ENCODE measurements around the gene INTS7. TPM values are rescaled to one million over a fixed set of nuclear protein-coding genes. Genes with fewer than 3 reads are reported as not detected.
"Not testable (repeated sequence)": the region's sequence is repeated elsewhere in the genome, so short reads cannot be mapped to it uniquely, and the experiment has no call there.

The INTS7 gene
- total RNA-seq, 2 donors from 2014 or later: 11.0 to 18.5 TPM

GRCh38 chr1:211923095-211923494, 112.3 kb downstream of the INTS7 start:
- no peak for TF ChIP-seq CTCF (IDR thresholded peaks at IDR 0.05)
- Histone ChIP-seq H3K9me3 (no peaks in the 10 kb centered on the region), H3K4me3 (no peak overlapping the region), H3K4me1 (peaks cover 4% of the 10 kb centered on the region), H3K27me3 (no peaks in the 10 kb centered on the region), H3K27ac (no peak overlapping the region), H3K36me3 (no peaks in the 10 kb centered on the region), H3K9ac (ENCODE audit: low read depth in 2 of 2, low read length in 2 of 2) (no peak overlapping the region)
- DNase-seq: no peak
- intact Hi-C loops (cut with DNase I): no loop called here

GRCh38 chr1:211921579-211922095, 113.7 kb downstream of the INTS7 start:
- DNase-seq: no peak
- intact Hi-C loops (cut with DNase I): no loop called here
- no peak overlapping the region for H3K4me3 ChIP-seq
- no peak overlapping the region for H3K27ac ChIP-seq
- H3K4me1 ChIP-seq: peaks cover 7% of the 10 kb centered on the region
- H3K27me3 ChIP-seq: no peaks in the 10 kb centered on the region
- H3K9ac ChIP-seq (ENCODE audit: low read depth in 2 of 2, low read length in 2 of 2): no peak overlapping the region
- no peak for TF ChIP-seq CTCF (IDR thresholded peaks at IDR 0.05)
- H3K36me3 ChIP-seq: no peaks in the 10 kb centered on the region
- H3K9me3 ChIP-seq: no peaks in the 10 kb centered on the region

GRCh38 chr1:211920602-211921226, 114.6 kb downstream of the INTS7 start:
- no peak overlapping the region for H3K9ac ChIP-seq (ENCODE audit: low read depth in 2 of 2, low read length in 2 of 2)
- no peaks in the 10 kb centered on the region for H3K27me3 ChIP-seq
- H3K36me3 ChIP-seq: no peaks in the 10 kb centered on the region
- intact Hi-C loops (cut with DNase I): no loop called here
- DNase-seq: no peak
- H3K4me3 ChIP-seq: no peak overlapping the region
- no peak for TF ChIP-seq CTCF (IDR thresholded peaks at IDR 0.05)
- H3K9me3 ChIP-seq: no peaks in the 10 kb centered on the region
- H3K4me1 ChIP-seq: peaks cover 7% of the 10 kb centered on the region
- no peak overlapping the region for H3K27ac ChIP-seq

- no peak for TF ChIP-seq CTCF (IDR thresholded peaks at IDR 0.05)
- peak; percentile 60 for DNase-seq
- Histone ChIP-seq H3K36me3 (no peaks in the 10 kb centered on the region), H3K27ac (no peak overlapping the region), H3K4me3 (no peak overlapping the region), H3K27me3 (no peaks in the 10 kb centered on the region), H3K9me3 (no peaks in the 10 kb centered on the region), H3K4me1 (peaks cover 7% of the 10 kb centered on the region), H3K9ac (ENCODE audit: low read depth in 2 of 2, low read length in 2 of 2) (no peak overlapping the region)
- intact Hi-C loops (cut with DNase I): no loop called here
These were observed 115.2 kb downstream of the INTS7 start for GRCh38 chr1:211920141-211920572.

GRCh38 chr1:211918843-211919414, 116.4 kb downstream of the INTS7 start:
- no peak for TF ChIP-seq CTCF (IDR thresholded peaks at IDR 0.05)
- intact Hi-C loops (cut with DNase I): no loop called here
- H3K27ac ChIP-seq: no peak overlapping the region
- H3K27me3 ChIP-seq: no peaks in the 10 kb centered on the region
- H3K9ac ChIP-seq (ENCODE audit: low read depth in 2 of 2, low read length in 2 of 2): no peak overlapping the region
- H3K4me1 ChIP-seq: peaks cover 7% of the 10 kb centered on the region
- DNase-seq: no peak
- H3K36me3 ChIP-seq: no peaks in the 10 kb centered on the region
- H3K9me3 ChIP-seq: no peaks in the 10 kb centered on the region
- H3K4me3 ChIP-seq: no peak overlapping the region

- H3K27me3 ChIP-seq; intact Hi-C loops (cut with DNase I); H3K4me1 ChIP-seq; H3K36me3 ChIP-seq; H3K27ac ChIP-seq; H3K9ac ChIP-seq (ENCODE audit: low read depth in 2 of 2, low read length in 2 of 2); H3K9me3 ChIP-seq; H3K4me3 ChIP-seq; DNase-seq: not testable (repeated sequence)
These were observed 118.9 kb downstream of the INTS7 start for GRCh38 chr1:211916458-211916857.

Measured in colonic mucosa (tissue), 4 donors.